ENCODE results near the gene RUNDC3A.

The RUNDC3A gene

DNA sequence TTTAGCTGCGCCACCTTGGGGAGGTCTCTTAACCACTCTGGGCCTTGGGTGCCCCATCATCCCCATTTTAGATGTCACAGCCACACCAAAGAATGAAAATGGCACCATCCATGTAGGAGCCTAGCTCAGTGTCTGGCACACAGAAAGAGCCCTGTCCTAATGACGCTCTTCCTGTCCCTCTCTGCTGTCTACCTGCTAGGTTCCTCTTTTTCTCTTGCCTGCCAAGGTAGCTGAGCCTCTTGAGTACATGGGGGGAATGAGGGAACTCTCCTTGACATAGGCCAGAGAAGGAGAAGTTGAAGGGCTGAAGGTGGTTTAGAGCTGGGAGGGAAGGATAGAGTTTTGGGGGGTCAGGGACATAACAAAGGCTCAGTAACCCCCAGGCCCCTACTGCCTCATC lies 1.8 kb downstream of the RUNDC3A start:
- Histone ChIP-seq H3K4me3 (ENCODE audit: low read length) (no peak overlapping the region), H4K20me1 (ENCODE audit: insufficient read depth, low read length) (no peaks in the 10 kb centered on the region), H3K4me1 (ENCODE audit: low read length) (peaks cover 8% of the 10 kb centered on the region), H2AFZ (ENCODE audit: low read depth, low read length) (no peak overlapping the region), H3K4me2 (ENCODE audit: low read length) (no peak overlapping the region), H3K27ac (ENCODE audit: low read length) (no peak overlapping the region), H3K36me3 (replicated peaks; ENCODE audit: low read depth, low read length) (no peaks in the 10 kb centered on the region), H3K9me3 (ENCODE audit: insufficient read depth, low read length) (no peaks in the 10 kb centered on the region), H3K79me2 (ENCODE audit: low read length) (no peaks in the 10 kb centered on the region), H3K9ac (ENCODE audit: low read length) (no peak overlapping the region), H3K27me3 (ENCODE audit: low read depth, low read length) (peaks cover 3% of the 10 kb centered on the region; the same call in 1 of the 2 replicates)
- TF ChIP-seq EZH2phosphoT487 (IDR thresholded peaks at IDR 0.05; ENCODE audit: low read depth), result no peak
- TF ChIP-seq, protein P1, sequence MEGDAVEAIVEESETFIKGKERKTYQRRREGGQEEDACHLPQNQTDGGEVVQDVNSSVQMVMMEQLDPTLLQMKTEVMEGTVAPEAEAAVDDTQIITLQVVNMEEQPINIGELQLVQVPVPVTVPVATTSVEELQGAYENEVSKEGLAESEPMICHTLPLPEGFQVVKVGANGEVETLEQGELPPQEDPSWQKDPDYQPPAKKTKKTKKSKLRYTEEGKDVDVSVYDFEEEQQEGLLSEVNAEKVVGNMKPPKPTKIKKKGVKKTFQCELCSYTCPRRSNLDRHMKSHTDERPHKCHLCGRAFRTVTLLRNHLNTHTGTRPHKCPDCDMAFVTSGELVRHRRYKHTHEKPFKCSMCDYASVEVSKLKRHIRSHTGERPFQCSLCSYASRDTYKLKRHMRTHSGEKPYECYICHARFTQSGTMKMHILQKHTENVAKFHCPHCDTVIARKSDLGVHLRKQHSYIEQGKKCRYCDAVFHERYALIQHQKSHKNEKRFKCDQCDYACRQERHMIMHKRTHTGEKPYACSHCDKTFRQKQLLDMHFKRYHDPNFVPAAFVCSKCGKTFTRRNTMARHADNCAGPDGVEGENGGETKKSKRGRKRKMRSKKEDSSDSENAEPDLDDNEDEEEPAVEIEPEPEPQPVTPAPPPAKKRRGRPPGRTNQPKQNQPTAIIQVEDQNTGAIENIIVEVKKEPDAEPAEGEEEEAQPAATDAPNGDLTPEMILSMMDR (IDR thresholded peaks at IDR 0.05; ENCODE audit: low read depth, low read length), result no peak

DNA sequence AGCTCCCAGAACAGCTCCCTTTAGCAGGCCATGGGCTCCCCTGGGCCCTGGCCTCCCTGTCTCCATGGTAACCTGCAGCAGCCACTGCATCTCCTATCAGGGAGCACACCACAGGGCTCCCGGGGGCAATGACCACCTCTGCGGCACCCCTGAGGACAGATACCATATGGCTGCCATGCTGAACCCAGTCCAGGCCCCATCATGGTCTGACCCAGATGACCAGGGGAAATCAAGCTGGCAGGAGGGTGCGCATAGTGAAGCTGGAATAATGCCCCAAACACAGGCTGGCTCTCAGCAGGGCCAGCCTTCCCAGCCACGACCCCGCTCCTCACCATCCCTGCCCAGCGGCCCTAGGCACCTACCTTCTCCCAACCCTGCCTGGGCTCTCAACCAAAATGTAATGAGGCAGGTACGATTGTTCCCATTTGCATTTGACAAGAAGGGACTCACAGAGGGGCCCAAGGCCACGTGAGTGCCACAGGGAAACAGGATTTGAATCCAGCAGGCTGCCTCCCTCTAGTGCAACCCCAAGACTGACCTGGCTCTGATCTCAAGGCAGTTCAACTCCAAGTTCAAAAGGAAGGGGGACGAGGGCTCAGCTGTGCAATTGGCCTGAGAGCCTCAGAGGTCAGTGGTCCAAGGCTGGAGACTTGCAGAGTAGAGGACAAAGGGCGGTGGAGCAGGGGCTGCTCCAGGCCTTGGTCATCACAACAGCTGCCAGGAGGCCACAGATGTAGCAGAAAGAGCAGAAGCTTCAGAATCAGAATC lies 2.4 kb downstream of the RUNDC3A start:
- H3K4me2 ChIP-seq (ENCODE audit: low read length), result no peak overlapping the region

DNA sequence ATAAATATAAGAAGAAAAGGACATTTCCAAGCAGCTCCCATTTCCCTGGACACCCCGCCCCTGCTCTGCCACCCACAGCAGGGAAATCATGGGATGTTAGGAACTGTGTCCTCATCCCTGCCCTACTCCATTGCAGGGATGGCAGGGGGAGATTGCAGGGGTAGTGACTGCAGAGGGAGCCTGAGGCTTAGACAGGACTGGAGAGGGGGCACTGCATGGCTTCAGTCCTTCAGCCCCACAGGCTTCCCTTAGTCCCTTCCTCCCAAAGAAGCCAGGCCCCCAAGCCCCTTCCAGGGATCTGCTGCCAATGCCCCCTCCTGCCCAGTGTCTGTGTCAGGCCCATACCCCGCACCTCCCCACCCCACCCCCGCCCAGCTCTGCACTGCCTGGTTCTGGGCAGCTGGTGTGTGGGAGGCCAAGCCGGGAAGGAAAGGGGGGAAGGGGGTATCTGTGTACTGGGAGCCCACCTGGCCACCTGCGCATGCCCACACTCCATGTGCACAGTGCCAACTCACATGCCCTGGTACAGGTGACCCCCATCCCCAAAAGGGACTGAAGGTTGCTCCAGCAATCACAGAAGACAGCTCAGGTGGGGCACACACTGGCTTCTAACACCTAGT lies 3.3 kb downstream of the RUNDC3A start:
- H3K79me2 ChIP-seq (ENCODE audit: low read length), result no peaks in the 10 kb centered on the region
- no peaks in the 10 kb centered on the region for H4K20me1 ChIP-seq (ENCODE audit: insufficient read depth, low read length)
- H3K36me3 ChIP-seq (replicated peaks; ENCODE audit: low read depth, low read length), result no peaks in the 10 kb centered on the region
- H3K27me3 ChIP-seq (ENCODE audit: low read depth, low read length), result peaks cover 3% of the 10 kb centered on the region; the same call in 1 of the 2 replicates
- H2AFZ ChIP-seq (ENCODE audit: low read depth, low read length), result no peak overlapping the region
- H3K4me2 ChIP-seq (ENCODE audit: low read length), result no peak overlapping the region
- TF ChIP-seq EZH2phosphoT487 (IDR thresholded peaks at IDR 0.05; ENCODE audit: low read depth), result no peak
- TF ChIP-seq, protein P1 (IDR thresholded peaks at IDR 0.05; ENCODE audit: low read depth, low read length), result no peak
- H3K9me3 ChIP-seq (ENCODE audit: insufficient read depth, low read length), result no peaks in the 10 kb centered on the region
- peaks cover 8% of the 10 kb centered on the region for H3K4me1 ChIP-seq (ENCODE audit: low read length)
- H3K27ac ChIP-seq (ENCODE audit: low read length), result no peak overlapping the region
- H3K9ac ChIP-seq (ENCODE audit: low read length), result no peak overlapping the region
- H3K4me3 ChIP-seq (ENCODE audit: low read length), result no peak overlapping the region

More for the DNA sequence above, 2.4 kb downstream of the RUNDC3A start:
- peaks cover 8% of the 10 kb centered on the region for H3K4me1 ChIP-seq (ENCODE audit: low read length)
- H2AFZ ChIP-seq (ENCODE audit: low read depth, low read length), result no peak overlapping the region
- no peak overlapping the region for H3K27ac ChIP-seq (ENCODE audit: low read length)
- TF ChIP-seq, protein P1 (IDR thresholded peaks at IDR 0.05; ENCODE audit: low read depth, low read length), result no peak
- no peak for TF ChIP-seq EZH2phosphoT487 (IDR thresholded peaks at IDR 0.05; ENCODE audit: low read depth)
- H3K79me2 ChIP-seq (ENCODE audit: low read length), result no peaks in the 10 kb centered on the region
- H3K27me3 ChIP-seq (ENCODE audit: low read depth, low read length), result peaks cover 3% of the 10 kb centered on the region; the same call in 1 of the 2 replicates
- no peak overlapping the region for H3K9ac ChIP-seq (ENCODE audit: low read length)
- no peaks in the 10 kb centered on the region for H4K20me1 ChIP-seq (ENCODE audit: insufficient read depth, low read length)
- no peak overlapping the region for H3K4me3 ChIP-seq (ENCODE audit: low read length)
- no peaks in the 10 kb centered on the region for H3K9me3 ChIP-seq (ENCODE audit: insufficient read depth, low read length)
- no peaks in the 10 kb centered on the region for H3K36me3 ChIP-seq (replicated peaks; ENCODE audit: low read depth, low read length)

DNA sequence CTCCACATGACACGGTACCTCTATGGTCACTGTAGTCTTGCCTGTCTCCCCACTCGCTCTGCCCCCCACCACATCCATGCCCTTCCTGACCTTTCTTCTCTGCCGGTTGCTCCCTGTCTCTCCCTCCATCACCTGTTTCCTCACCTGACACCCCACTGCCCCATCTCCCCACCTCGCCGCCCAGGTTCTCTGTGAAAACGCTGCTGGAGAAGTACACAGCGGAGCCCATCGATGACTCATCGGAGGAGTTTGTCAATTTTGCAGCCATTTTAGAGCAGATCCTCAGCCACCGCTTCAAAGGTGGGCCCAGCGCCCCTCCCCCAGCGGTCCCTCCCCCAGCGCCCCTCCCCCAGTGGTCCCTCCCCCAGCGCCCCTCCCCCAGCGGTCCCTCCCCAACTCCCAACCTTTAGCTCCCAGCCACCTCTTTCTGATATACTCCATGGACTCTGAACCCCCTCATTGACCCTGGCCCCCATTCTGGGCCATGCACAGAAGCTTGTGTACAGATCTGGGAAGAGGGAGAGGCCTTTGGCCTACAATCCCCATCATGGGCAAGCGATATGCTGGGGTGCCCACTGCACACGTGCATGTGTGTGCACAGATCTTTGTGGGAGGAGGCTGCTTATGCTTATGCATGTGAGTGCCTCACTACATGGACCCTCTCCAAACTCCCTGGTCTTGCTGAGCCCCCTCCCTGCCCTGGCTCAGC lies 4.1 kb downstream of the RUNDC3A start:
- Histone ChIP-seq H3K4me3 (ENCODE audit: low read length) (no peak overlapping the region), H3K27me3 (ENCODE audit: low read depth, low read length) (no peaks in the 10 kb centered on the region), H3K36me3 (replicated peaks; ENCODE audit: low read depth, low read length) (no peaks in the 10 kb centered on the region), H3K27ac (ENCODE audit: low read length) (no peak overlapping the region), H3K79me2 (ENCODE audit: low read length) (no peaks in the 10 kb centered on the region), H3K9me3 (ENCODE audit: insufficient read depth, low read length) (no peaks in the 10 kb centered on the region), H4K20me1 (ENCODE audit: insufficient read depth, low read length) (no peaks in the 10 kb centered on the region), H3K9ac (ENCODE audit: low read length) (no peak overlapping the region), H3K4me1 (ENCODE audit: low read length) (peaks cover 8% of the 10 kb centered on the region), H3K4me2 (ENCODE audit: low read length) (no peak overlapping the region), H2AFZ (ENCODE audit: low read depth, low read length) (no peak overlapping the region)
- TF ChIP-seq, protein P1 (IDR thresholded peaks at IDR 0.05; ENCODE audit: low read depth, low read length), result no peak
- TF ChIP-seq EZH2phosphoT487 (IDR thresholded peaks at IDR 0.05; ENCODE audit: low read depth), result no peak

All from OCI-LY3 (cell line).